GM23338 (cell line): ENCODE results near the gene VSX1.

Experiments used
- CREB1 ChIP-seq: fragments of 250-450 bp; sonication (Bioruptor Pico); IDR thresholded peaks from 2 replicates; pipeline ENCODE4 v1.5.0; 2020; ENCODE audit warnings: low read depth, mild to moderate bottlenecking, moderate library complexity
- CTCF ChIP-seq, 2 experiments: fragments of 200-600 bp in 1 of 2; sonication (generic) in 1 of 2; conservative IDR thresholded peaks; 2 replicates each; pipeline versions ENCODE4 v1.5.1 to v1.6.1; 2016 to 2017; ENCODE audit warnings: antibody characterized with exemption in 2 of 2, low read depth in 2 of 2, mild to moderate bottlenecking in 2 of 2, moderate library complexity in 1 of 2

GRCh38 chr20:25055711-25056495, 26.0 kb downstream of the VSX1 start:
- TF ChIP-seq CREB1 (CRISPR knock-in tag) (no peak), CTCF (conservative IDR thresholded peaks at IDR 0.05; ENCODE audit: low read depth in 2 of 2) (no peak)
